OCI-LY3 (cell line): ENCODE measurements around the gene NIPAL4.

ENCODE experiments used
- H2AFZ ChIP-seq: fragments of 200-600, 300-600 bp; shearing (Covaris generic); 2 replicates; pipeline ENCODE4 v1.6.0; 2014; ENCODE audit warnings: antibody characterized with exemption, low read depth, low read length
- H3K27ac ChIP-seq: fragments of 200-600, 300-600 bp; sonication (generic); 2 replicates; pipeline ENCODE4 v1.5.1; 2014; ENCODE audit warnings: mild to moderate bottlenecking, low read length, moderate library complexity, mixed read lengths
- H3K27me3 ChIP-seq: fragments of 200-600, 300-600 bp; sonication (generic); 2 replicates; pipeline ENCODE4 v1.6.1; 2014; ENCODE audit warnings: low read depth, low read length, mixed read lengths
- H3K36me3 ChIP-seq: fragments of 200-600, 300-600 bp; sonication (generic); replicated peaks from 2 replicates; pipeline ENCODE3; 2014; ENCODE audit warnings: low read depth, low read length, mixed read lengths
- H3K4me1 ChIP-seq: fragments of 300-600, 200-600 bp; sonication (generic); 2 replicates; pipeline ENCODE4 v1.6.1; 2014; ENCODE audit warnings: low read length, mixed read lengths
- H3K4me2 ChIP-seq: fragments of 200-600, 300-600 bp; sonication (generic); 2 replicates; pipeline ENCODE4 v1.6.1; 2014; ENCODE audit warnings: low read length, mixed read lengths
- H3K4me3 ChIP-seq: fragments of 300-600, 200-600 bp; sonication (generic); 2 replicates; pipeline ENCODE4 v1.5.1; 2014; ENCODE audit warnings: antibody characterized with exemption, mild to moderate bottlenecking, low read length, moderate library complexity
- H3K79me2 ChIP-seq: fragments of 300-600, 200-600 bp; shearing (Covaris generic); 2 replicates; pipeline ENCODE4 v1.6.1; 2014; ENCODE audit warnings: mild to moderate bottlenecking, low read length, mixed read lengths
- H3K9ac ChIP-seq: fragments of 300-600, 200-600 bp; shearing (Covaris generic); 2 replicates; pipeline ENCODE4 v1.6.0; 2014; ENCODE audit warnings: mild to moderate bottlenecking, low read length, moderate library complexity
- H3K9me3 ChIP-seq: fragments of 200-600, 300-600 bp; shearing (Covaris generic); 2 replicates; pipeline ENCODE4 v1.6.1; 2014; ENCODE audit warnings: low read length, mixed read lengths; ENCODE audit not compliant: insufficient read depth
- H4K20me1 ChIP-seq: fragments of 200-600, 300-600 bp; sonication (generic); 2 replicates; pipeline ENCODE4 v1.6.1; 2016; ENCODE audit warnings: low read length, mixed read lengths; ENCODE audit not compliant: insufficient read depth
- CTCF ChIP-seq: fragments of 200-600, 300-600 bp; sonication (generic); IDR thresholded peaks from 2 replicates; pipeline ENCODE4 v1.5.1; 2014; ENCODE audit warnings: antibody characterized with exemption, low read length, low read depth
- EZH2phosphoT487 ChIP-seq: fragments of 200-600 bp; shearing (Covaris generic); IDR thresholded peaks from 2 replicates; pipeline ENCODE4 v1.6.1; 2018; ENCODE audit warnings: antibody characterized with exemption, mixed run types, low read depth

NIPAL4 gene

DNA sequence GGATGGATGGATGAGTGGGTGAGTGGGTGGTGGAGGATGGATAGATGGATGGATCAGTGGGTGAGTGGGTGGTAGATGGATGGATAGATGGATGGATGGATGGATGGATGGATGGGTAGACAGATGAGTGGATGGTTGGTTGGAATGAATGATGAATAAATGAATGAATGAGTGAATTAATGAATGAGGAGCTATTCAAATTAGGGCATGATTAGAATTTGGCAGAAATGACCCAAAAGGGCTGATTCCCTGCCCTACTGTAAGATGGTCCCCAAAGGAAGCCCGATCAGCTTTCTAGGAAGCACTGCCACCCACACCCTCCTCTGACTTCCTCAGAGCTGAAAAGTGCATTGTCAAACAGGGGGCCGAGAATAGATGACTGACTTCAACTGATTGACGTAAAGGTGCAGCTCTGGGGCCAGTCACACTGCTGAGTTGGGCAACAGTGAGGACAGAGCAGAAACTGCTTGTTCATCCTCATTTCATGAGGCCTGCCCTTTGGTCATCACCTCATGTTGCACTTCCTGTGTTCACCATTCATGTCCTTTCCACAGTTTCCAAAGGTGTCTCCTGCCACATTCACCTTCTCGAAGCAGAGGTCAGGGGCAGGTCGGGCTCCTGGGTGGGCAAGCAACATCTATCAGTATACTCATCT is 34.3 kb downstream of the NIPAL4 start:
- Histone ChIP-seq H3K79me2 (no peaks in the 10 kb centered on the region), H2AFZ (no peak overlapping the region), H3K9me3 (no peaks in the 10 kb centered on the region), H3K4me1 (no peaks in the 10 kb centered on the region), H3K36me3 (peaks cover 42% of the 10 kb centered on the region), H4K20me1 (no peaks in the 10 kb centered on the region), H3K9ac (no peak overlapping the region), H3K27me3 (no peaks in the 10 kb centered on the region), H3K4me2 (no peak overlapping the region), H3K4me3 (no peak overlapping the region), H3K27ac (no peak overlapping the region)
- TF ChIP-seq CTCF, result no peak
- TF ChIP-seq EZH2phosphoT487, result no peak

DNA sequence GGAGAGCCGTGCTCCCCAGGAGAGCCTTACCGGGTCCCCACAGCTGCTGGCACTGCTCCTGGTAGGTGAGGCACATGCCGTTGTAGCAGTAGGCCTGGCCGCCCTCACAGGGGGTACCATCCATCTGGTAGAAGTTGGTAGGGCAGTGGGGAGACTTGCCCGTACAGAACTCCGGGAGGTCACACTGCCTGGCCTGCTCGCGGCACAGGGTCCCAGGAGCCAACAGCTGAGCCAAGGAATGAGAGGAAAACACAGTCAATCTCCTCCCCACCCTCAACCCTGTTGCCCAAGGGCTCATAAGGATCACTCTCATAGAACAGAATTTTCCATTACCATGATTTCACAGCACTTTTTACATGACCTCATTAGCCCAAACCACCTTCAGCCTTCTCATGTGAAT is 36.9 kb downstream of the NIPAL4 start:
- Histone ChIP-seq H3K4me3 (no peak overlapping the region), H3K27me3 (no peaks in the 10 kb centered on the region), H2AFZ (no peak overlapping the region), H3K27ac (no peak overlapping the region), H3K9me3 (no peaks in the 10 kb centered on the region), H3K4me1 (peaks cover 20% of the 10 kb centered on the region), H4K20me1 (no peaks in the 10 kb centered on the region), H3K9ac (no peak overlapping the region), H3K79me2 (no peaks in the 10 kb centered on the region), H3K36me3 (peaks cover 51% of the 10 kb centered on the region), H3K4me2 (no peak overlapping the region)
- no peak for TF ChIP-seq CTCF
- TF ChIP-seq EZH2phosphoT487, result no peak

DNA sequence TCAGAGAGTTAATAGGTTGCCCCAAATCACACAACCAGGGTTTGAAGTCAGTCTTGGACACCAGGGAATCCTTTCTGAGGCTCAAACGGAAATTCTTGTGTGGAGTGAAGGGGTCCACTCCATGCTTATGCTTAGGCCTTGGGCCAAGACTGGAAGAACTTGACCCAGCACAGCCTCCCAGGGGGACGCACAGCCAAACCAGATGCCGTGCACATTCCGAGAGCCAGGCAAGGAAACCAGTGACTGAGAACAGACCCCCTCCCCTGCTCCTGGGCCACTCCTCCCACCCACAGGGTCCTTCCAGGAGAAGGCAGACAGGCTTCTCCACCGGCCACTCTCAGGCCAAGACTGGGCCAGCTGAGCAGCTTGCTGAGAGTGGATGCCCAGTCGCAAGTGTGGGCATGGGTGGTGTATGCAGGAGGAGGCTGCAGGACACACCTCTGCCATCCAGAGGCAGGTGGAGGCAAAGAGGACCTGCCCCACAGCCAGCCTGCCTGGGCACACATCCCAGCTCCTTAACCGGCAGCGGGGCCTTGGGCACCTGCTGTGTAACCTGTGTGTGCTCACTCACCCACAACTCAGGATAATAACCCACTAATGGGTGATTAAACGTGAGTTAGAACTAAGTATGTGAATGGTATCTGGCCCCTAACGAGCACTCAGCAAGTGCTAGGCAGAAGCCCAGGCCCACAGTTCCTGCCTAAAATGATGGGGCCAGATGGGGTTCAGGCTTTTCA is 38.0 kb downstream of the NIPAL4 start:
- no peaks in the 10 kb centered on the region for H3K27me3 ChIP-seq
- TF ChIP-seq EZH2phosphoT487, result no peak
- no peaks in the 10 kb centered on the region for H3K79me2 ChIP-seq
- H3K4me1 ChIP-seq, result peaks cover 32% of the 10 kb centered on the region
- no peak overlapping the region for H2AFZ ChIP-seq
- no peaks in the 10 kb centered on the region for H4K20me1 ChIP-seq
- H3K27ac ChIP-seq, result no peak overlapping the region
- H3K9me3 ChIP-seq, result no peaks in the 10 kb centered on the region
- no peak overlapping the region for H3K9ac ChIP-seq
- peaks cover 56% of the 10 kb centered on the region for H3K36me3 ChIP-seq
- no peak overlapping the region for H3K4me2 ChIP-seq
- no peak overlapping the region for H3K4me3 ChIP-seq

GRCh38 chr5:157502143-157502647 is 42.2 kb downstream of the NIPAL4 start:
- Histone ChIP-seq H2AFZ (no peak overlapping the region), H4K20me1 (no peaks in the 10 kb centered on the region), H3K79me2 (no peaks in the 10 kb centered on the region), H3K27ac (peak overlapping the region; percentile 73), H3K4me2 (peak overlapping the region; percentile 35), H3K9me3 (no peaks in the 10 kb centered on the region), H3K4me1 (peaks cover 52% of the 10 kb centered on the region), H3K27me3 (no peaks in the 10 kb centered on the region), H3K9ac (no peak overlapping the region), H3K36me3 (peaks cover 67% of the 10 kb centered on the region), H3K4me3 (no peak overlapping the region)
- TF ChIP-seq EZH2phosphoT487, result no peak
- no peak for TF ChIP-seq CTCF
